Measurements from ENCODE around the gene IL27RA.
A peak's percentile ranks its signal among the peaks of the same experiment; 100 is the strongest.

Gene IL27RA

GRCh38 chr19:14031719-14032480 is at the start of gene IL27RA:
IL27RA (plus strand) TSS chr19:14031762; CDS start chr19:14031873, 111 bp downstream.
- peak; percentile 18 to 34 for DNase-seq

- DNase-seq, result no peak
These were observed 49.5 kb upstream of the IL27RA start for GRCh38 chr19:13981988-13982501.

GRCh38 chr19:13982773-13983172 is 48.8 kb upstream of the IL27RA start:
- no peak for DNase-seq

- no peak for DNase-seq
These were observed 48.2 kb upstream of the IL27RA start for GRCh38 chr19:13983213-13983889.

GRCh38 chr19:13984186-13984585 is 47.4 kb upstream of the IL27RA start:
- no peak for DNase-seq

- DNase-seq, result no peak
These were observed 46.5 kb upstream of the IL27RA start for GRCh38 chr19:13984875-13985741.

DNA sequence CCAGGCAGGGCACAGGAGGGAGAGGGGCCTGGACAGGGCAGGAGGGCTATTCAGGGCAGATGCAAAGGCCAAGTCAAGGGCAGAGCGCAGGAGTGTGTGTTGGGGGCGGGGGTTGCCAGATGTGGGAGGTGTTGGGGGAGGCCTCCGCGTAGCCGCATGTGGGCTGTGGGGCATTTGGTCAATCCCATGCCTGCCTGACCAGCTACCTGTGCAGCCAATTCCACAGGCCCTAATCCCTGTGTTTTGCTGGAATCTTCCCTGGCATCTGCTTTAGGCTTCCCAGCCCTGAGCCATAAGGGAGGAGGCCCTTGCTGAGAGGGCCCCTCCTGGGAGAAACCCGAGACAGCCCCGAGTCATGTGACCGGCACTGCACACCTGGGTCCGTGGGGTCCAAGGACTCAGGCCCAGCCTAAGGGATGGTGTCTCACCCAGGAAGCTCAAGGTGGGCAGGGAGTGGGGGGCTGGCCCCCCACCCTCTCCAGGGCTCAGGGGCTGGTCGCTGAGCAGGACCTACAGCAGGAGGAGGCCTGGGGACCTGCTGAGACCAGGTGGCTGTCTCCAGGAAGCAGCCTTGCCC is 45.7 kb upstream of the IL27RA start:
- DNase-seq, result no peak

- DNase-seq, result peak; percentile 56 to 67
These were observed 45.1 kb upstream of the IL27RA start for GRCh38 chr19:13986348-13986904.

DNA sequence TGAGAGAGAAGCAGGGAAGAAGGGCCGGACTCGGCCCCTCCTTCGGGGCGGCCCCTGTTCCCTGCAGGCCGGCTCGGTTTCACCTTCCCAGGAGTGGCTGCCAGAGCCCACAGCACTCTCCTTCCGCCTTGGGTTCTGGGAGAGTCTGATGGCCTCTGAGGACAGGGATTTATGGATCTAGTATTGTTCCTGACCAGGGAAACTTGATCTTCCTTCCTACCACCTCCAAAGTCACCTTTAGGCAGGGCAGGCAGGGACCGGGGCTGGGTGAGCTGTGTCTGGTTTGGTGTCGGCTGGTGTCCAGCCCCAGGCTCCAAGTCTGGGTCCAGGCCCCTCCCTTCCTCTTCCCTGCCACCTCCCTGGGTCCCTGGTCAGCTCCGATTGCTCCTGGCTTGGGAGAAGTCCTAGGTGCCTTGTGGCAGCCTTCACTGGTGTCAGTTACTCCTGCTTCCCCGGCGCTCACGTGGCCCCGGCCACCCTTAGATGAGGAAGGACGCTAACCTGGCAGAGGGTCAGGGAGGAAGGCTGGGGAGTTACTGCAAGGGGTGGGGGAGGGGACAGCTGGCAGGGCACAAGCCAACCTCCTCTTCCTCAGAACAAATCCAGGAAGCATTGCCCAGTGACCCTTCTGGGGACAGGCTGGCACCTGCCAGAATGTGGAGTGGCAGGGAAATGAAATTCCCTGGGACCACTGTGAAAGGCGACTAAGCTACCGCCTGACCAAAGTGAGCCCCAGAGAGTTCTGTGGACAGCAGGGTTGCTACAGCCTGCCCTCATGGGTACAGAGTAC is 44.3 kb upstream of the IL27RA start:
- no peak for DNase-seq

GRCh38 chr19:13989487-13989886 is 42.1 kb upstream of the IL27RA start:
- DNase-seq, result no peak

- no peak for DNase-seq
These were observed 41.5 kb upstream of the IL27RA start for GRCh38 chr19:13990085-13990484.

DNA sequence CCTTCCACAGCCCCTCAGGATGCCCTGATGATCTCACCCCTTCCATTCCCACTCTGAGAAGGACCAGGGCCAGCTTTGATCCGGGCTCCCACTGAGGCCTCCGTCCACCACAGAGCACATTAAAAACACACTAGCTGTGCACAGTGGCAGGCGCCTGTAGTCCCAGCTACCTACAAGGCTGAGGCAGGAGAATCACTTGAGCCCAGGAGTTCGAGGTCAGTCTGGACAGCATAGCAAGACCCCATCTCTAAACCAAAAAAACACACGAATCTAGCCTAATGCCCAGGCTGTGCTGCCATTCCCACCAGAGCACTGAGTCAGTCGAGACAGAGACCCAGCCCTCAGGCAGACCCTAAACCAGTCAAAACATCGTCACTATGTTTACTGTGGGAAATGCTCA is 39.5 kb upstream of the IL27RA start:
- no peak for DNase-seq

DNA sequence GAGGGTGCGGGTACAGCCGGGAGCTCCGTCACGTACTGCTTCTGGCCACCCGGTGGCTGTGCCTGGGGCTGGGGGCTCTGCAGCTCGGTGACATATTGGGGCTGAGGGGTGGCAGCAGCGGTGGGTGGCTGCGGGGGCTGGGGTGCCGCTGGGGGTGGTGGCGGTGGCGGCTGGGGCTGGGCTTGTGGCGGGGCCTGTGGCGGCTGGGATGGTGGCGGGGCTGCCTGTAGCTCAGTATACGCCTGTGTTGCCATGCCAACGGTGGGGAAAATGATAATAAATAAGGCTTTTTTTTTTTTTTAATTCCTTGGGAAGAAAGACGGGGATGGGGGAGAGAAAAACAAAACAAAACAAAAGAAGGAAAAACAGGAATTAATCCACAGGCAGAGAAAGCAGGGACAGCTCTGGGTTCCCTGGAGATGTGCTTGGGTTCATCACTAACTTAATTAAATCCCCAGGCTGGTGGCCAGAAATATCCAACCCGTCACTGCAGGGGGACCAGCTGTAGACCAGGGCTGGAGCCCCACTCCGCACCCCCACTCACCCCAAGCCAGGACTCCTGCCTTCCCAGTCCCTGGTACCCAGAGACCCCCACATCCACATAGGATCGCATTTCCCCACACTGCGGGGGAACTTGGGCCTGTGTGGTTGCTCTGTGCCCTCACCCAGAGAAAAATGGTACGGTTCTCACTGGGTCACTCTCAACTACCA is 37.8 kb upstream of the IL27RA start:
- no peak for DNase-seq

GRCh38 chr19:13995017-13995728 is 36.4 kb upstream of the IL27RA start:
- no peak for DNase-seq

- DNase-seq, result no peak
These were observed 35.4 kb upstream of the IL27RA start for GRCh38 chr19:13995878-13996765.

- no peak for DNase-seq
These were observed 34.5 kb upstream of the IL27RA start for GRCh38 chr19:13996928-13997630.

DNA sequence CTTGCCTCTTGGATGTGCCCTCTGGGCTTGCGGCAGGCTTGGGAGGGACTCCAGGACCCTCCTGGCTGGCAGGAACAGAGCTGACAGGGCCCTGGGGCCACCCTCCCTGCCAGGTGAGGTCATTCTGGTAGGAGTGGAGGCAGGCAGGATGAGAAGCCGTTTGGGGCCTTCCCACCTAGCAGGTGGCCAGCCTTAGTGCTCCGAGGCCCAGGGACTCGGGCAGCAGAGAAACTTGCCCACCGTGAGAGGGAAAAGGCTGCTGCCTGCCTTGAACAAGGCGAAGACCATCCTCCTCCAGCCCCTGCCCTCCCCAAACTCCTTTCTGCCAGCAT is 34.0 kb upstream of the IL27RA start:
- DNase-seq, result no peak

GRCh38 chr19:13998426-13998825 is 33.1 kb upstream of the IL27RA start:
- no peak for DNase-seq

DNA sequence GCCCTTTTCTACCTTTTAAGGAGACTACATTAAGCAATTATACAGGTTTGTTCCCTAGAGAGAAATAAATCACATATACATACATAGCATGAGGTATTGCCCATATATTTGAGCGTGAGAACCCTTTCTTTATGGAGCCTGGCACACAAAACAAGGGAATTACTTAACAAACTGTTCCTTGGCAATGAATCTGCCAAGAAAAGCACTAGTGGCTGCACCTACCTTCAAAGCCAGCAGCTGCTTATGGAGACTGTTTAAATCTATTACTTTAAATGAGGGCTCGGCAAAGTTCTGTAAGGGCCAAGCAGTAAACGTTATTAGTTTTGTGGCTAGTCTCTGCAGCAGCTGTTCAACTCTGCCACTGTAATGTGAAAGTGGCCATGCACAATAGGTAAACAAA is 32.5 kb upstream of the IL27RA start:
- no peak for DNase-seq
